DND-41 (cell line): ENCODE measurements around the gene TAF7.

ENCODE experiments used
- ATAC-seq: fragments of 200-7000 bp; cut with Tn5 transposase; 3 replicates; pipeline ENCODE4 v1.9.1; 2021; ENCODE audit warnings: low read depth; ENCODE audit not compliant: insufficient read depth
- DNase-seq: peaks from one replicate; pipeline ENCODE4 v3.0.0-alpha.2; 2020
- H2AFZ ChIP-seq: 2 replicates; pipeline ENCODE4 v1.6.0; 2012; ENCODE audit warnings: low read depth, low read length
- H3K27ac ChIP-seq: 2 replicates; pipeline ENCODE4 v1.5.1; 2012; ENCODE audit warnings: low read length, inconsistent platforms
- H3K27me3 ChIP-seq: fragments of 200-600 bp; sonication (generic); 2 replicates; pipeline ENCODE4 v1.6.0; 2012; ENCODE audit warnings: low read length, mild to moderate bottlenecking, inconsistent platforms; ENCODE audit not compliant: insufficient read depth, poor library complexity
- H3K36me3 ChIP-seq: 2 replicates; pipeline ENCODE4 v1.5.1; 2012; ENCODE audit warnings: low read length, inconsistent platforms; ENCODE audit not compliant: insufficient read depth
- H3K4me1 ChIP-seq: 2 replicates; pipeline ENCODE4 v1.5.1; 2012; ENCODE audit warnings: mild to moderate bottlenecking, low read length; ENCODE audit not compliant: insufficient read depth
- H3K4me2 ChIP-seq: 2 replicates; pipeline ENCODE4 v1.6.0; 2012; ENCODE audit warnings: mild to moderate bottlenecking, moderate library complexity, low read length, inconsistent platforms; ENCODE audit not compliant: insufficient read depth
- H3K4me3 ChIP-seq, 2 experiments: fragments of 200-600 bp in 1 of 2; shearing (Covaris generic) in 1 of 2; 2 replicates each; pipeline ENCODE4 v1.5.1; 2012 to 2016; ENCODE audit warnings: inconsistent platforms in 2 of 2, low read length in 2 of 2, mild to moderate bottlenecking in 2 of 2, low read depth in 1 of 2, moderate library complexity in 1 of 2
- H3K79me2 ChIP-seq: 2 replicates; pipeline ENCODE4 v1.6.0; 2012; ENCODE audit warnings: low read length, inconsistent platforms; ENCODE audit not compliant: insufficient read depth
- H3K9ac ChIP-seq: 2 replicates; pipeline ENCODE4 v1.6.0; 2012; ENCODE audit warnings: low read depth, mild to moderate bottlenecking, inconsistent platforms, low read length, moderate library complexity
- H3K9me3 ChIP-seq: 2 replicates; pipeline ENCODE4 v1.5.1; 2012; ENCODE audit warnings: low read length, moderate library complexity, mild to moderate bottlenecking, inconsistent platforms; ENCODE audit not compliant: insufficient read depth, severe bottlenecking
- H4K20me1 ChIP-seq: 2 replicates; pipeline ENCODE4 v1.6.0; 2012; ENCODE audit warnings: low read length; ENCODE audit not compliant: insufficient read depth
- CTCF ChIP-seq: IDR thresholded peaks from 2 replicates; pipeline ENCODE4 v1.5.1; 2012; ENCODE audit warnings: borderline replicate concordance, low read length, moderate library complexity, mild to moderate bottlenecking; ENCODE audit not compliant: poor library complexity, severe bottlenecking; ENCODE audit errors: extremely low read depth
- EZH2 ChIP-seq: IDR thresholded peaks from 3 replicates; pipeline ENCODE4 v1.6.1; 2012; ENCODE audit warnings: borderline replicate concordance, low read depth, mild to moderate bottlenecking, moderate library complexity, low read length, inconsistent platforms; ENCODE audit not compliant: severe bottlenecking

The TAF7 gene

GRCh38 chr5:141320225-141321169 is at the start of gene TAF7:
TSS of gene TAF7 (minus strand) at chr5:141320784. CDS start at chr5:141320044, 740 bp downstream.
- peak within 1 kb of the TSS; percentile 56 to 76 for H3K4me3 ChIP-seq

DNA sequence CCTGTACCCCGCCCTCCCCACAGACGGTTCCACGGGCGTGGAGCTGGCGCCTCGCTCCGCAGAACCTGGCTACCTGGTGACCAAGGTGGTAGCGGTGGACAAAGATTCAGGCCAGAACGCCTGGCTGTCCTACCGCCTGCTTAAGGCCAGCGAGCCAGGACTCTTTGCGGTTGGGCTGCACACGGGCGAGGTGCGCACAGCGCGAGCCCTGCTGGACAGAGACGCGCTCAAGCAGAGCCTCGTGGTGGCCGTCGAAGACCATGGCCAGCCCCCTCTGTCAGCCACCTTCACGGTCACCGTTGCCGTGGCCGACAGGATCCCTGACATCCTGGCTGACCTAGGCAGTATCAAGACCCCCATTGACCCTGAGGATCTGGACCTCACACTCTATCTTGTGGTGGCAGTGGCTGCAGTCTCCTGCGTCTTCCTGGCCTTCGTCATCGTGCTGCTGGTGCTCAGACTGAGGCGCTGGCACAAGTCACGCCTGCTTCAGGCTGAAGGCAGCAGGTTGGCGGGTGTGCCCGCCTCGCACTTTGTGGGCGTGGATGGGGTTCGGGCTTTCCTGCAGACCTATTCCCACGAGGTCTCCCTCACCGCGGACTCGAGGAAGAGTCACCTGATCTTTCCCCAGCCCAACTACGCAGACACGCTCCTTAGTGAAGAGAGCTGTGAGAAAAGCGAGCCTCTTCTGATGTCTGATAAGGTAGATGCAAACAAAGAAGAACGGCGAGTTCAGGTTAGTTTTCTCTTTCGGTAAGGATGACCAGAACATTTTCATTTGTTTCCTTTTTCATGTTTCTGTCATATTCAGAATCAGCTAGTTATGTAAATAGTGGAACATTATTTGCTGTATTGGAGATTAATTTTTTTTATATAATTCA is 45.7 kb upstream of the TAF7 start:
- ATAC-seq, result no peak
- TF ChIP-seq CTCF, result no peak
- no peak for TF ChIP-seq EZH2
- no peaks in the 10 kb centered on the region for H3K4me1 ChIP-seq
- no peaks in the 10 kb centered on the region for H3K9me3 ChIP-seq
- no peak overlapping the region for H3K4me2 ChIP-seq
- no peak overlapping the region for H3K9ac ChIP-seq
- H3K27me3 ChIP-seq, result peaks cover 4% of the 10 kb centered on the region
- no peaks in the 10 kb centered on the region for H3K36me3 ChIP-seq
- H4K20me1 ChIP-seq, result no peaks in the 10 kb centered on the region
- no peak overlapping the region for H3K27ac ChIP-seq
- H3K79me2 ChIP-seq, result no peaks in the 10 kb centered on the region
- no peak overlapping the region for H2AFZ ChIP-seq
- DNase-seq, result no peak
- no peak overlapping the region for H3K4me3 ChIP-seq

More at GRCh38 chr5:141320225-141321169, at the start of gene TAF7:
- no peaks in the 10 kb centered on the region for H3K27me3 ChIP-seq
- DNase-seq (peak; percentile 89), ATAC-seq (peak; percentile 94)
- H3K79me2 ChIP-seq, result peaks cover 24% of the 10 kb centered on the region
- peaks cover 22% of the 10 kb centered on the region for H3K4me1 ChIP-seq
- TF ChIP-seq CTCF (peak; percentile 91), EZH2 (no peak)
- H3K9ac ChIP-seq, result peak within 1 kb of the TSS; percentile 66
- no peaks in the 10 kb centered on the region for H4K20me1 ChIP-seq
- H2AFZ ChIP-seq, result peak within 1 kb of the TSS; percentile 99
- H3K27ac ChIP-seq, result peak within 1 kb of the TSS; percentile 87
- peaks cover 41% of the 10 kb centered on the region for H3K9me3 ChIP-seq
- H3K36me3 ChIP-seq, result peaks cover 23% of the 10 kb centered on the region
- H3K4me2 ChIP-seq, result peak within 1 kb of the TSS; percentile 62

DNA sequence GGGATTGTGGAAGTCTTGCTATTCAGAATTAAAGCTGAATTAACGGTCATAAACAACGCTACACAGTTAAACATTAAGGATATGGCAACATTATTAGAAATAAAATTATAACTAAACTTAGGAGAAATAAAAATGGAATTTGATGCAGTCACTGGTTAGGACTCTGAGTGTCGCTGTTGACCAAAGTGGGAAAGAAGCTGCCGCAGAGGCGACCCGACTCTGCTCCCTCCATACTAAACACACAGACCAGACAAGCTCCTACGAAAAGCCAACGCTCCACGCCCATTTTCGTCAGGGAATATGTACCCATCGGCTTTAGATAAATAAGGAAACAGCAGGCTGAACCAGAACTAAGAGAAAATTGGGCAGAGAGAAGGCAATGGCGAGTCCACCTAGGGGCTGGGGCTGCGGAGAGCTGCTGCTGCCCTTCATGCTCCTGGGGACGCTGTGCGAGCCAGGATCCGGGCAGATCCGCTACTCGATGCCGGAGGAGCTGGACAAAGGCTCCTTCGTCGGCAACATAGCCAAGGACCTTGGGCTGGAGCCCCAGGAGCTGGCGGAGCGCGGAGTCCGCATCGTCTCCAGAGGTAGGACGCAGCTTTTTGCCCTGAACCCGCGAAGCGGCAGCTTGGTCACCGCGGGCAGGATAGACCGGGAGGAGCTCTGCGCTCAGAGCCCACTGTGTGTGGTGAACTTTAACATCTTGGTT is 43.5 kb upstream of the TAF7 start, which contains the start of gene PCDHGA5:
PCDHGA5 (plus strand) TSS at position 211 of the 709 bp plus-strand sequence; CDS start at position 380, 169 bp downstream.
- DNase-seq (no peak), ATAC-seq (no peak)
- Histone ChIP-seq H3K9me3 (no peaks in the 10 kb centered on the region), H3K9ac (no peak within 1 kb of the TSS), H2AFZ (no peak within 1 kb of the TSS), H3K36me3 (no peaks in the 10 kb centered on the region), H3K4me2 (no peak within 1 kb of the TSS), H4K20me1 (no peaks in the 10 kb centered on the region), H3K27ac (no peak within 1 kb of the TSS), H3K4me3 (no peak within 1 kb of the TSS), H3K79me2 (no peaks in the 10 kb centered on the region), H3K4me1 (peaks cover 3% of the 10 kb centered on the region; the same call in 1 of the 2 replicates), H3K27me3 (no peaks in the 10 kb centered on the region)
- TF ChIP-seq EZH2, result no peak
- TF ChIP-seq CTCF, result peak; percentile 8
